Neural cell (in vitro differentiated cells): ENCODE measurements around the gene ZNF148. TPM values are rescaled to one million over a fixed set of nuclear protein-coding genes. Genes with fewer than 3 reads are reported as not detected.

Experiments used
- H2AFZ ChIP-seq: fragments of 200-600, 300-800 bp; sonication (generic), shearing (Covaris generic); 2 replicates; pipeline ENCODE4 v1.6.0; 2014; ENCODE audit warnings: low read depth, mild to moderate bottlenecking, antibody characterized with exemption, low read length, moderate library complexity
- H3F3A ChIP-seq: fragments of 200-600 bp; shearing (Covaris generic); 2 replicates; pipeline ENCODE4 v1.6.1; 2016; ENCODE audit warnings: mild to moderate bottlenecking, moderate library complexity, mixed read lengths, antibody characterized with exemption, low read length; ENCODE audit not compliant: insufficient read depth, poor library complexity, severe bottlenecking
- H3K27ac ChIP-seq: fragments of 200-600, 300-800 bp; sonication (generic), shearing (Covaris generic); 2 replicates; pipeline ENCODE4 v1.5.1; 2014; ENCODE audit warnings: mild to moderate bottlenecking, low read length, moderate library complexity
- H3K27me3 ChIP-seq: fragments of 300-800, 200-600 bp; sonication (generic), shearing (Covaris generic); 2 replicates; pipeline ENCODE4 v1.6.0; 2014; ENCODE audit warnings: mild to moderate bottlenecking, low read depth, low read length, moderate library complexity; ENCODE audit not compliant: insufficient read depth
- H3K36me3 ChIP-seq: fragments of 300-800, 200-600 bp; sonication (generic), shearing (Covaris generic); 2 replicates; pipeline ENCODE4 v1.5.1; 2014; ENCODE audit warnings: mild to moderate bottlenecking, antibody characterized with exemption, low read length, moderate library complexity; ENCODE audit not compliant: insufficient read depth
- H3K4me2 ChIP-seq: fragments of 300-800, 200-600 bp; sonication (generic), shearing (Covaris generic); 2 replicates; pipeline ENCODE4 v1.6.0; 2014; ENCODE audit warnings: mild to moderate bottlenecking, low read length
- H3K4me3 ChIP-seq: fragments of 300-800, 200-600 bp; sonication (generic), shearing (Covaris generic); 2 replicates; pipeline ENCODE4 v1.5.1; 2014; ENCODE audit warnings: mild to moderate bottlenecking, low read length, moderate library complexity
- H3K79me2 ChIP-seq: fragments of 200-600 bp; shearing (Covaris generic); replicated peaks from 2 replicates; pipeline ENCODE4 v1.6.0; 2014; ENCODE audit warnings: mild to moderate bottlenecking, low read length, moderate library complexity; ENCODE audit not compliant: insufficient read depth
- H3K9ac ChIP-seq: fragments of 300-800, 200-600 bp; sonication (generic), shearing (Covaris generic); 2 replicates; pipeline ENCODE4 v1.6.1; 2016; ENCODE audit warnings: mild to moderate bottlenecking, low read length, mixed read lengths
- H3K9me2 ChIP-seq: fragments of 200-600 bp; shearing (Covaris generic); 2 replicates; pipeline ENCODE4 v1.6.1; 2016; ENCODE audit warnings: mild to moderate bottlenecking, low read length, mixed read lengths; ENCODE audit not compliant: insufficient read depth
- H3K9me3 ChIP-seq: fragments of 200-600, 300-800 bp; sonication (generic), shearing (Covaris generic); 2 replicates; pipeline ENCODE4 v1.6.1; 2016; ENCODE audit warnings: mild to moderate bottlenecking, mixed run types, low read length, moderate library complexity, mixed read lengths
- H4K20me1 ChIP-seq: fragments of 200-600 bp; shearing (Covaris generic); 2 replicates; pipeline ENCODE4 v1.6.1; 2016; ENCODE audit warnings: mild to moderate bottlenecking, mixed run types; ENCODE audit not compliant: insufficient read depth
- EP300 ChIP-seq: fragments of 450-650 bp; conservative IDR thresholded peaks from 2 replicates; pipeline ENCODE4 v1.6.1; 2014; ENCODE audit warnings: antibody characterized with exemption, mild to moderate bottlenecking, moderate library complexity; ENCODE audit not compliant: poor library complexity, severe bottlenecking
- EZH2 ChIP-seq: fragments of 200-600, 300-800 bp; shearing (Covaris generic), sonication (generic); IDR thresholded peaks from 2 replicates; pipeline ENCODE4 v1.6.1; 2014; ENCODE audit warnings: antibody characterized with exemption, low read length, borderline replicate concordance, mild to moderate bottlenecking; ENCODE audit not compliant: insufficient read depth, poor library complexity, severe bottlenecking
- MXI1 ChIP-seq: fragments of 450-650 bp; conservative IDR thresholded peaks from 2 replicates; pipeline ENCODE4 v1.6.1; 2014; ENCODE audit warnings: antibody characterized with exemption, mild to moderate bottlenecking; ENCODE audit not compliant: poor library complexity, severe bottlenecking
- POLR2AphosphoS5 ChIP-seq: IDR thresholded peaks from 2 replicates; pipeline ENCODE4 v1.6.1; 2012
- RAD21 ChIP-seq: fragments of 450-650 bp; conservative IDR thresholded peaks from 2 replicates; pipeline ENCODE4 v1.6.1; 2014; ENCODE audit warnings: antibody characterized with exemption, mild to moderate bottlenecking, moderate library complexity
- SMC3 ChIP-seq: fragments of 450-650 bp; conservative IDR thresholded peaks from 2 replicates; pipeline ENCODE4 v1.6.1; 2014; ENCODE audit warnings: antibody characterized with exemption, mild to moderate bottlenecking, moderate library complexity; ENCODE audit not compliant: poor library complexity
- TAF1 ChIP-seq: IDR thresholded peaks from 2 replicates; pipeline ENCODE4 v1.6.1; 2012; ENCODE audit warnings: low read depth
- polyA plus RNA-seq: library from polyadenylated mRNA; depleted of rRNA; stranded (reverse); fragments of >200 nt; gene quantifications from 2 replicates; pipeline ENCODE4 v1.2.3, GENCODE V29; 2014
- TF ChIP-seq, protein P1 (sequence below): fragments of 450-650 bp; IDR thresholded peaks from 2 replicates; pipeline ENCODE4 v1.5.1; 2014; ENCODE audit warnings: antibody characterized with exemption, mild to moderate bottlenecking, moderate library complexity; ENCODE audit not compliant: poor library complexity, severe bottlenecking
- TF ChIP-seq, protein P2 (sequence below): IDR thresholded peaks from 2 replicates; pipeline ENCODE4 v1.6.1; 2012; ENCODE audit warnings: borderline replicate concordance

ZNF148 gene
- polyA plus RNA-seq, 1 donor from 2014 or later: 16.9 TPM

DNA sequence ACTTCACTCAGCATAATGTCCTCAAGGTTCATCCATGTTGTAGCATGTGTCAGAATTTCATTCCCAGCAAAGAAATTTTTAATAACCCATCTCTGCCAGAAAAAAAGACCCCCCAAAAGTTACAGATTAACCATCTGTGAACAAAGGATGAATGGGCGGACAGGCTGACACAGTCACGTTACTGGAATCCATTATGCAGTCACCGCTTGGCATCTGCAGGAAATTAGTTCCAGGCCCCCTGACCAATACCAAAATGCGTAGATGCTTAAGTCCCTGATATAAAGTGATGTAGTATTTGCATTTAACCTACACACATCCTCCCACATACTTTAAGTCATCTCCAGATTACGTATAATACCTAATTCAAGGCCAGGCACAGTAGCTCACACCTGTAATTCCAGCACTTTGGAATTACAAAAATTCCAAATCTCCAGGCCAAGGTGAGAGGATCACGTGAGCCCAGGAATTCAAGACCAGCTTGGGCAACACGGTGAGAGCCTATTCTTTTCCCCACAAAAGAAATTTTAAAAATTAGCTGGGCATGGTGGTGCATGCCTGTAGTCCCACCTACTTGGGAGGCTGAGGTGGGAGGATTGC, 161.1 kb downstream of the ZNF148 start:
- Histone ChIP-seq H3K27me3 (peaks cover 21% of the 10 kb centered on the region), H3K27ac (no peak overlapping the region), H4K20me1 (no peaks in the 10 kb centered on the region), H2AFZ (no peak overlapping the region), H3K4me2 (no peak overlapping the region), H3K36me3 (no peaks in the 10 kb centered on the region), H3K9me3 (no peaks in the 10 kb centered on the region), H3K4me3 (no peak overlapping the region), H3K9ac (no peak overlapping the region), H3K9me2 (no peaks in the 10 kb centered on the region), H3K79me2 (no peaks in the 10 kb centered on the region), H3F3A (no peaks in the 10 kb centered on the region)
- TF ChIP-seq MXI1: no peak
- no peak for TF ChIP-seq TAF1
- TF ChIP-seq, protein P1, sequence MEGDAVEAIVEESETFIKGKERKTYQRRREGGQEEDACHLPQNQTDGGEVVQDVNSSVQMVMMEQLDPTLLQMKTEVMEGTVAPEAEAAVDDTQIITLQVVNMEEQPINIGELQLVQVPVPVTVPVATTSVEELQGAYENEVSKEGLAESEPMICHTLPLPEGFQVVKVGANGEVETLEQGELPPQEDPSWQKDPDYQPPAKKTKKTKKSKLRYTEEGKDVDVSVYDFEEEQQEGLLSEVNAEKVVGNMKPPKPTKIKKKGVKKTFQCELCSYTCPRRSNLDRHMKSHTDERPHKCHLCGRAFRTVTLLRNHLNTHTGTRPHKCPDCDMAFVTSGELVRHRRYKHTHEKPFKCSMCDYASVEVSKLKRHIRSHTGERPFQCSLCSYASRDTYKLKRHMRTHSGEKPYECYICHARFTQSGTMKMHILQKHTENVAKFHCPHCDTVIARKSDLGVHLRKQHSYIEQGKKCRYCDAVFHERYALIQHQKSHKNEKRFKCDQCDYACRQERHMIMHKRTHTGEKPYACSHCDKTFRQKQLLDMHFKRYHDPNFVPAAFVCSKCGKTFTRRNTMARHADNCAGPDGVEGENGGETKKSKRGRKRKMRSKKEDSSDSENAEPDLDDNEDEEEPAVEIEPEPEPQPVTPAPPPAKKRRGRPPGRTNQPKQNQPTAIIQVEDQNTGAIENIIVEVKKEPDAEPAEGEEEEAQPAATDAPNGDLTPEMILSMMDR: no peak
- TF ChIP-seq EP300: no peak
- no peak for TF ChIP-seq RAD21
- no peak for TF ChIP-seq POLR2AphosphoS5
- TF ChIP-seq EZH2: no peak
- TF ChIP-seq, protein P2, sequence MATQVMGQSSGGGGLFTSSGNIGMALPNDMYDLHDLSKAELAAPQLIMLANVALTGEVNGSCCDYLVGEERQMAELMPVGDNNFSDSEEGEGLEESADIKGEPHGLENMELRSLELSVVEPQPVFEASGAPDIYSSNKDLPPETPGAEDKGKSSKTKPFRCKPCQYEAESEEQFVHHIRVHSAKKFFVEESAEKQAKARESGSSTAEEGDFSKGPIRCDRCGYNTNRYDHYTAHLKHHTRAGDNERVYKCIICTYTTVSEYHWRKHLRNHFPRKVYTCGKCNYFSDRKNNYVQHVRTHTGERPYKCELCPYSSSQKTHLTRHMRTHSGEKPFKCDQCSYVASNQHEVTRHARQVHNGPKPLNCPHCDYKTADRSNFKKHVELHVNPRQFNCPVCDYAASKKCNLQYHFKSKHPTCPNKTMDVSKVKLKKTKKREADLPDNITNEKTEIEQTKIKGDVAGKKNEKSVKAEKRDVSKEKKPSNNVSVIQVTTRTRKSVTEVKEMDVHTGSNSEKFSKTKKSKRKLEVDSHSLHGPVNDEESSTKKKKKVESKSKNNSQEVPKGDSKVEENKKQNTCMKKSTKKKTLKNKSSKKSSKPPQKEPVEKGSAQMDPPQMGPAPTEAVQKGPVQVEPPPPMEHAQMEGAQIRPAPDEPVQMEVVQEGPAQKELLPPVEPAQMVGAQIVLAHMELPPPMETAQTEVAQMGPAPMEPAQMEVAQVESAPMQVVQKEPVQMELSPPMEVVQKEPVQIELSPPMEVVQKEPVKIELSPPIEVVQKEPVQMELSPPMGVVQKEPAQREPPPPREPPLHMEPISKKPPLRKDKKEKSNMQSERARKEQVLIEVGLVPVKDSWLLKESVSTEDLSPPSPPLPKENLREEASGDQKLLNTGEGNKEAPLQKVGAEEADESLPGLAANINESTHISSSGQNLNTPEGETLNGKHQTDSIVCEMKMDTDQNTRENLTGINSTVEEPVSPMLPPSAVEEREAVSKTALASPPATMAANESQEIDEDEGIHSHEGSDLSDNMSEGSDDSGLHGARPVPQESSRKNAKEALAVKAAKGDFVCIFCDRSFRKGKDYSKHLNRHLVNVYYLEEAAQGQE: no peak
- TF ChIP-seq SMC3: no peak

DNA sequence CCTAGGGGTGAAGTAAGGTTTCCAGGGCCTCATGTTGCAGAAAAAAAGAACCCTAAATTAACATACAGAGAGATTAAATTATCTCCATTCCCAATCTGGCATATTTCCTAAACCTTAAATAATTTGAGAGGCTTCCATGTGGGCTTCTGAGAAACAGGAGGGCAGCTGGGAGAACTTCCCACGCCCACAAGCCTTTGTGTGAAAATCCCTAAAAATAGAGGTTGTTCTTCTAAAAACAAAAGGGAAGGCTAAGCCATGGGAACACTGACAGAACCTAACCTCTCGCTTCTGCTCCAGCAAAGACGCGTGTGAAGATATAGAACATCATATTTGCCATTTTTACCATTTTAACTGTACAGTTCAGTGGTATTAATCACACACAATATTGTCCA, 161.8 kb downstream of the ZNF148 start:
- Histone ChIP-seq H3K9me2 (no peaks in the 10 kb centered on the region), H3K27ac (no peak overlapping the region), H3K79me2 (no peaks in the 10 kb centered on the region), H3K9me3 (no peaks in the 10 kb centered on the region), H3K27me3 (peaks cover 21% of the 10 kb centered on the region), H2AFZ (no peak overlapping the region), H3K4me2 (no peak overlapping the region), H3K4me3 (no peak overlapping the region), H3F3A (no peaks in the 10 kb centered on the region), H4K20me1 (no peaks in the 10 kb centered on the region), H3K9ac (no peak overlapping the region), H3K36me3 (no peaks in the 10 kb centered on the region)
- TF ChIP-seq SMC3: no peak
